A673 (cell line): Measurements from ENCODE around the gene ADPRH. TPM values are rescaled to one million over a fixed set of nuclear protein-coding genes. Genes with fewer than 3 reads are reported as not detected.

ENCODE experiments used
- BruUV-seq: library from RNA; stranded (reverse); fragments of 400-500 nt; replicated peaks from 2 replicates; lab custom pipeline; 2021; lab: Mats Ljungman, UMichigan
- CTCF ChIA-PET: fragments of 300-600 bp; sonication (Branson Sonifier 250); formaldehyde crosslinking; loops from one replicate; lab custom pipeline; 2022; ENCODE audit warnings: antibody characterized with exemption; lab: Charles Lee
- POLR2A ChIA-PET: fragments of 300-600 bp; sonication (Branson Sonifier 250); formaldehyde crosslinking; loops from one replicate; lab custom pipeline; 2022; ENCODE audit warnings: antibody characterized with exemption; ENCODE audit not compliant: low non-redundant PET; lab: Charles Lee
- DNase-seq: peaks from one replicate; pipeline ENCODE4 v3.0.0-alpha.2; 2015; ENCODE audit warnings: low spot score
- H3K27ac ChIP-seq: fragments of 200-600 bp; sonication (generic); 2 replicates; pipeline ENCODE4 v1.5.1; 2016; ENCODE audit warnings: mixed run types, low read depth, mild to moderate bottlenecking, mixed read lengths, antibody characterized with exemption, low read length; ENCODE audit not compliant: poor library complexity, severe bottlenecking
- H3K27me3 ChIP-seq: fragments of 200-600 bp; sonication (generic); replicated peaks from 2 replicates; pipeline ENCODE4 v1.6.1; 2017; ENCODE audit warnings: mixed run types, low read depth, mild to moderate bottlenecking, mixed read lengths, antibody characterized with exemption, low read length; ENCODE audit not compliant: insufficient read depth, poor library complexity
- H3K36me3 ChIP-seq: fragments of 200-600 bp; sonication (generic); 2 replicates; pipeline ENCODE4 v1.6.1; 2016; ENCODE audit warnings: mixed run types, mild to moderate bottlenecking, mixed read lengths, antibody characterized with exemption, low read length; ENCODE audit not compliant: insufficient read depth, poor library complexity, severe bottlenecking
- H3K4me1 ChIP-seq: fragments of 200-600 bp; sonication (generic); 2 replicates; pipeline ENCODE4 v1.6.1; 2017; ENCODE audit warnings: mixed run types, mild to moderate bottlenecking, mixed read lengths, antibody characterized with exemption, low read length; ENCODE audit not compliant: insufficient read depth, poor library complexity, severe bottlenecking
- H3K4me3 ChIP-seq: fragments of 200-600 bp; sonication (generic); 2 replicates; pipeline ENCODE4 v1.5.1; 2016; ENCODE audit warnings: low read depth, mixed run types, mild to moderate bottlenecking, mixed read lengths, low read length; ENCODE audit not compliant: poor library complexity, severe bottlenecking
- H3K9me3 ChIP-seq: fragments of 200-600 bp; sonication (generic); 2 replicates; pipeline ENCODE4 v1.6.1; 2016; ENCODE audit warnings: mixed run types, low read depth, mild to moderate bottlenecking, mixed read lengths, antibody characterized with exemption, low read length; ENCODE audit not compliant: poor library complexity, severe bottlenecking
- EZH2 ChIP-seq: fragments of 200-600 bp; sonication (generic); IDR thresholded peaks from 2 replicates; pipeline ENCODE4 v1.6.1; 2017; ENCODE audit warnings: borderline replicate concordance, low read depth, mild to moderate bottlenecking, mixed read lengths, antibody characterized with exemption, low read length; ENCODE audit not compliant: poor library complexity, severe bottlenecking
- intact Hi-C: fragments of 100-400 bp; cut with micrococcal nuclease; formaldehyde crosslinking; loops from one replicate; pipeline ENCODE4 v1.10.0; 2022; ENCODE audit not compliant: unreplicated experiment
- total RNA-seq: library from RNA; stranded (reverse); gene quantifications from 2 replicates; pipeline ENCODE4 v1.2.3, GENCODE V29; 2021
- TF ChIP-seq, protein P1 (sequence below): fragments of 300-800, 200-600 bp; sonication (generic); conservative IDR thresholded peaks from 2 replicates; pipeline ENCODE4 v1.5.1; 2017; ENCODE audit warnings: low read depth, mild to moderate bottlenecking, antibody characterized with exemption, low read length, moderate library complexity, mixed read lengths

Gene ADPRH
- total RNA-seq, 1 experiment from 2014 or later: 0.37 TPM

DNA sequence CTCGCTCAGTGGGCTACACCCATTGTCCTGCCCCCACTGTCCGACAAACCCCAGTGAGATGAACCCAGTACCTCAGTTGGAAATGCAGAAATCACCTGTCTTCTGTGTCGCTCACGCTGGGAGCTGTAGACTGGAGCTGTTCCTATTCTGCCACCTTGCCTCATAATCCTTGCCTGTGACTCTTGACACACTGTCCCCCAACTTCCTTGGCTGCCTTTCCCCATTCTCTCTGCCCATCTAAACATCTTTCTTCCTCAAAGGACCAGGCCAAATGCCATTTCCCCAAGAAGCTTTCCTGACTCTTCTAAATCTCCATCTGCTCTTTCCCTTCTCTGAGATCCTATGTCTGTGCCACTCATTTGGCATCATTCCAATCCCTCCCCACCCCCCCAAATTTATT, 10.1 kb upstream of the ADPRH start:
- Histone ChIP-seq H3K27me3 (no peaks in the 10 kb centered on the region), H3K4me1 (no peaks in the 10 kb centered on the region), H3K9me3 (no peaks in the 10 kb centered on the region), H3K4me3 (no peak overlapping the region), H3K27ac (no peak overlapping the region), H3K36me3 (no peaks in the 10 kb centered on the region)
- intact Hi-C loops: no loop called here
- TF ChIP-seq EZH2: no peak
- DNase-seq: no peak
- ChIA-PET POLR2A (no interaction called here), CTCF (no interaction called here)
- no TSS peak for BruUV-seq

DNA sequence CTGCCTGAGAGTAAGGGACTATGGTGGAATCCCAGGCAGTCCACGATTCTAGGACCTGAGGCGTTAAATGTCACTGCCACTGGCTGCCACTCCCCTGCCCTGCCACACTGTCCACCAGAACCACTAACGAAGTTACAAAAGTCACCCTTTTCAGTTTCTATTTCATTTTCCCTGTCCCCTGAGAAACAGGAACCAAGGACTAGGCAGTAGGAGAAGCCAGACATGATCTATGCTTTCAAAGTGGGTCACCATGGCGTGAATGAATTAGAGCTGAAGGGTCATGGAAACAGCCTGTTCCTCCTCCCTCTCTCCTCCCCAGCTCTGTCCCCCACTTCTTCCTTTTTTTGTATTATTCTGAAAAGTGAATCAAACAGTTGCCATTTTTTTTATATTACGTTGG, 9.1 kb upstream of the ADPRH start:
- Histone ChIP-seq H3K36me3 (no peaks in the 10 kb centered on the region), H3K4me3 (no peak overlapping the region), H3K9me3 (no peaks in the 10 kb centered on the region), H3K27me3 (no peaks in the 10 kb centered on the region), H3K27ac (no peak overlapping the region), H3K4me1 (no peaks in the 10 kb centered on the region)
- ChIA-PET POLR2A (no interaction called here), CTCF (no interaction called here)
- no TSS peak for BruUV-seq
- TF ChIP-seq EZH2: no peak
- TF ChIP-seq, protein P1, sequence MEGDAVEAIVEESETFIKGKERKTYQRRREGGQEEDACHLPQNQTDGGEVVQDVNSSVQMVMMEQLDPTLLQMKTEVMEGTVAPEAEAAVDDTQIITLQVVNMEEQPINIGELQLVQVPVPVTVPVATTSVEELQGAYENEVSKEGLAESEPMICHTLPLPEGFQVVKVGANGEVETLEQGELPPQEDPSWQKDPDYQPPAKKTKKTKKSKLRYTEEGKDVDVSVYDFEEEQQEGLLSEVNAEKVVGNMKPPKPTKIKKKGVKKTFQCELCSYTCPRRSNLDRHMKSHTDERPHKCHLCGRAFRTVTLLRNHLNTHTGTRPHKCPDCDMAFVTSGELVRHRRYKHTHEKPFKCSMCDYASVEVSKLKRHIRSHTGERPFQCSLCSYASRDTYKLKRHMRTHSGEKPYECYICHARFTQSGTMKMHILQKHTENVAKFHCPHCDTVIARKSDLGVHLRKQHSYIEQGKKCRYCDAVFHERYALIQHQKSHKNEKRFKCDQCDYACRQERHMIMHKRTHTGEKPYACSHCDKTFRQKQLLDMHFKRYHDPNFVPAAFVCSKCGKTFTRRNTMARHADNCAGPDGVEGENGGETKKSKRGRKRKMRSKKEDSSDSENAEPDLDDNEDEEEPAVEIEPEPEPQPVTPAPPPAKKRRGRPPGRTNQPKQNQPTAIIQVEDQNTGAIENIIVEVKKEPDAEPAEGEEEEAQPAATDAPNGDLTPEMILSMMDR: no peak
- no peak for DNase-seq
- intact Hi-C loops: no loop called here

DNA sequence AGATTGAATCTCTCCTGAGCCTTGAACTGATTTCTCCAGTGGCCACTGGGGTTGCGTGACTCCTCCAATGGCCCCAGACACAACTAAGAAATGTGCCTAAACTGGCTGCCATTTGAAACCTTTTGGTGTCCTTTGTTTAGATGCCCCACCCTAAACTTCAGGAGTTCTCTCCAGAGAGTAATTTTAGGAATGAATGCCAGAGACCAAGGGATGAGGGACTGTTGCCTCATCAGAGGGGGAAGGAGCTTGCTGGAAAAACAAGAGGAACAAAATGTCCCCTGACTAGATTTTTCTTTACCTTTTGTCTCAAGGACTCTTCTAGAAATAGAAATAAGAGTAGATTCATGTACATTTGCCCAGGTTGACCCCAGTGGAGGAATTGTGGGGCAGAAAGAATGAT, 8.1 kb upstream of the ADPRH start:
- intact Hi-C loops: no loop called here
- ChIA-PET CTCF (no interaction called here), POLR2A (no interaction called here)
- Histone ChIP-seq H3K9me3 (no peaks in the 10 kb centered on the region), H3K27me3 (no peaks in the 10 kb centered on the region), H3K4me3 (no peak overlapping the region), H3K27ac (no peak overlapping the region), H3K4me1 (no peaks in the 10 kb centered on the region), H3K36me3 (no peaks in the 10 kb centered on the region)
- TF ChIP-seq, protein P1: no peak
- TF ChIP-seq EZH2: no peak
- no TSS peak for BruUV-seq
- no peak for DNase-seq

DNA sequence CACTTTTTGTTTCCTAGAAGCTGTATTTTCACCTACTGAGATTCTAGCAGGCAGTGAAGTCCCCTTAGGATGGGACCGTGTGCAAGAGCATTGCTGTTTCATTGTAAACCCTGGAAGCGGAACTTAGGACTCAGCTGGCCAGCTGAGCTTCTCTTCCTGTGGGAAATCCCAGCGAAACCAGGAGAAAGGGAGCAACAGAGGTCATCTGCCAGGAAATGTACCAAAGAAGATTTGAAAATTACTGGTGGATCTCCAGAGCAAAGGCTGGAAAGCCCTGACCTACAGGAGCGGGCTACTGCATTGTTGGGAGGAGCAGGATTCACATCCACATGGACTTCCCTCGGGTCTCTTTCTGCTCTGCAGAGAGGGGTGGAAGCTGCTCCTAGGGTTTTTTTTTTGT, 7.6 kb upstream of the ADPRH start:
- ChIA-PET CTCF (no interaction called here), POLR2A (no interaction called here)
- H3K9me3 ChIP-seq: no peaks in the 10 kb centered on the region
- no peaks in the 10 kb centered on the region for H3K4me1 ChIP-seq
- H3K4me3 ChIP-seq: no peak overlapping the region
- no peak for DNase-seq
- intact Hi-C loops: no loop called here
- no peaks in the 10 kb centered on the region for H3K36me3 ChIP-seq
- no peak for TF ChIP-seq EZH2
- TF ChIP-seq, protein P1: no peak
- H3K27ac ChIP-seq: no peak overlapping the region
- no peaks in the 10 kb centered on the region for H3K27me3 ChIP-seq
- no TSS peak for BruUV-seq
